GM19099 (cell line): ENCODE measurements around the gene AOPEP.

Source experiments
- POLR2A ChIP-seq: IDR thresholded peaks from 3 replicates; pipeline ENCODE4 v1.6.1; 2011; ENCODE audit warnings: low read depth; ENCODE audit not compliant: insufficient read length; ENCODE audit errors: extremely low read depth

Gene AOPEP

GRCh38 chr9:94882966-94883641 is 156.6 kb downstream of the AOPEP start:
- no peak for TF ChIP-seq POLR2A

GRCh38 chr9:94885854-94886447 is 159.5 kb downstream of the AOPEP start:
- TF ChIP-seq POLR2A = no peak

- TF ChIP-seq POLR2A = no peak
Measured at GRCh38 chr9:94887721-94888120, 161.2 kb downstream of the AOPEP start.

- TF ChIP-seq POLR2A = no peak
Measured at GRCh38 chr9:94888775-94889174, 162.3 kb downstream of the AOPEP start.

GRCh38 chr9:94889628-94890027 is 163.1 kb downstream of the AOPEP start:
- TF ChIP-seq POLR2A = no peak

GRCh38 chr9:94891183-94891582 is 164.7 kb downstream of the AOPEP start:
- TF ChIP-seq POLR2A = no peak

GRCh38 chr9:94892675-94893074 is 166.2 kb downstream of the AOPEP start:
- no peak for TF ChIP-seq POLR2A

GRCh38 chr9:94894094-94894699 is 167.7 kb downstream of the AOPEP start:
- no peak for TF ChIP-seq POLR2A

- no peak for TF ChIP-seq POLR2A
Measured at GRCh38 chr9:94895668-94896067, 169.2 kb downstream of the AOPEP start.

- TF ChIP-seq POLR2A = no peak
Measured at GRCh38 chr9:94896512-94896911, 170.0 kb downstream of the AOPEP start.

- no peak for TF ChIP-seq POLR2A
Measured at GRCh38 chr9:94899464-94900221, 173.1 kb downstream of the AOPEP start.

- TF ChIP-seq POLR2A = no peak
Measured at GRCh38 chr9:94900222-94901018, 173.9 kb downstream of the AOPEP start.

- no peak for TF ChIP-seq POLR2A
Measured at GRCh38 chr9:94901019-94901363, 174.5 kb downstream of the AOPEP start.

- no peak for TF ChIP-seq POLR2A
Measured at GRCh38 chr9:94903961-94904421, 177.5 kb downstream of the AOPEP start.

GRCh38 chr9:94904806-94905205 is 178.3 kb downstream of the AOPEP start:
- no peak for TF ChIP-seq POLR2A

GRCh38 chr9:94905606-94906005 is 179.1 kb downstream of the AOPEP start:
- TF ChIP-seq POLR2A = no peak

- no peak for TF ChIP-seq POLR2A
Measured at GRCh38 chr9:94906181-94906580, 179.7 kb downstream of the AOPEP start.
